ENCODE measurements around the gene COG5. TPM values are rescaled to one million over a fixed set of nuclear protein-coding genes. Genes with fewer than 3 reads are reported as not detected.

COG5 gene
- total and polyA plus RNA-seq, 10 of the 15 experiments (the other 5 are each of a cell fraction or from before 2014, with no cell fraction given), result 5.5 to 27.9 (median 15.6) TPM

GRCh38 chr7:107432261-107432660 is 131.5 kb downstream of the COG5 start:
- Histone ChIP-seq H3K9me3 (replicated peaks; ENCODE audit: control insufficient read depth, insufficient read depth, low read length) (peaks cover 3% of the 10 kb centered on the region), H3K4me1 (ENCODE audit: control insufficient read depth, insufficient read depth, low read length) (no peaks in the 10 kb centered on the region), H4K20me1 (ENCODE audit: control insufficient read depth, insufficient read depth) (no peaks in the 10 kb centered on the region), H3K4me3 (no peak overlapping the region), H2AFZ (ENCODE audit: control insufficient read depth, low read depth, low read length) (no peak overlapping the region), H3K27me3 (replicated peaks in 1 of 2; ENCODE audit: control insufficient read depth in 2 of 2, insufficient read depth in 2 of 2, low read length in 1 of 2) (no peaks in the 10 kb centered on the region), H3K9ac (ENCODE audit: control insufficient read depth, insufficient read depth, low read length) (no peak overlapping the region), H3K36me3 (ENCODE audit: control insufficient read depth in 2 of 2, insufficient read depth in 2 of 2, low read length in 1 of 2) (no peaks in the 10 kb centered on the region), H3K4me2 (ENCODE audit: control insufficient read depth, insufficient read depth) (no peak overlapping the region), H3K27ac (ENCODE audit: control insufficient read depth, insufficient read depth) (no peak overlapping the region), H3K79me2 (ENCODE audit: control insufficient read depth, insufficient read depth, low read length) (no peaks in the 10 kb centered on the region)
- in situ Hi-C loops (cut with MboI) (no loop called here), intact Hi-C loops (cut with micrococcal nuclease; ENCODE audit: unreplicated experiment) (no loop called here)
- RAD21 ChIA-PET (ENCODE audit: unreplicated experiment), result no interaction called here
- POLR2A ChIA-PET, result no interaction called here
- WGBS (ENCODE audit: insufficient coverage, insufficient replicate concordance, low lambda C conversion rate, missing lambda C conversion rate), result 41% methylated on average over 1 of the region's 1 CpG
- CTCF ChIA-PET, result no interaction called here
- BruUV-seq (replicated peaks), result no TSS peak
- SMC1A ChIA-PET (ENCODE audit: uncharacterized antibody, unreplicated experiment), result no interaction called here
- FAIRE-seq (no peak), DNase-seq (ENCODE audit: low read depth, low spot score) (no peak), ATAC-seq (no peak)
- no peak for TF ChIP-seq SUPT20H (IDR thresholded peaks at IDR 0.05; ENCODE audit: borderline replicate concordance, control insufficient read depth, low read depth, low read length)
- no peak for TF ChIP-seq IKZF1 (conservative IDR thresholded peaks at IDR 0.05)
- no peak for TF ChIP-seq NFIC (IDR thresholded peaks at IDR 0.05; ENCODE audit: low read depth, low read length)
- TF ChIP-seq, protein P1, sequence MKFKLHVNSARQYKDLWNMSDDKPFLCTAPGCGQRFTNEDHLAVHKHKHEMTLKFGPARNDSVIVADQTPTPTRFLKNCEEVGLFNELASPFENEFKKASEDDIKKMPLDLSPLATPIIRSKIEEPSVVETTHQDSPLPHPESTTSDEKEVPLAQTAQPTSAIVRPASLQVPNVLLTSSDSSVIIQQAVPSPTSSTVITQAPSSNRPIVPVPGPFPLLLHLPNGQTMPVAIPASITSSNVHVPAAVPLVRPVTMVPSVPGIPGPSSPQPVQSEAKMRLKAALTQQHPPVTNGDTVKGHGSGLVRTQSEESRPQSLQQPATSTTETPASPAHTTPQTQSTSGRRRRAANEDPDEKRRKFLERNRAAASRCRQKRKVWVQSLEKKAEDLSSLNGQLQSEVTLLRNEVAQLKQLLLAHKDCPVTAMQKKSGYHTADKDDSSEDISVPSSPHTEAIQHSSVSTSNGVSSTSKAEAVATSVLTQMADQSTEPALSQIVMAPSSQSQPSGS (IDR thresholded peaks at IDR 0.05; ENCODE audit: low read length), result no peak

DNA sequence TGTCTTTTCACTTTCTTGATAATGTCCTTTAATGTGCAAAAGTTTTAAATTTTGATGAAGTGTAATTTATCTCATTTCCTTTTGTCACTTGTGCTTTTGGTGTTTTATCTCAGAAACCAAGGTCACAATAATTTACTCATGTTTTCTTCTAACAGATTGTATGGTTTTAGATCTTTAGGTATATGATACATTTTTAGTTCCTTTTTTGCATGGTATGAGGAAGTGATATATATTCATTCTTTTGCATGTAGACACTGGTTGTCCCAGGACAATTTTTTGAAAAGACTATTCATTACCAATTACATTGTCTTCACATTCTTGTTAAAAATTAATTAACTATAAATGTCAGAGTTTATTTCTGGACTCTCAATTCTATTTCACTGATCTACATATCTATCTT is 133.7 kb downstream of the COG5 start:
- RAD21 ChIA-PET (ENCODE audit: unreplicated experiment), result no interaction called here
- no peaks in the 10 kb centered on the region for H3K27me3 ChIP-seq (replicated peaks in 1 of 2; ENCODE audit: control insufficient read depth in 2 of 2, insufficient read depth in 2 of 2, low read length in 1 of 2)
- SMC1A ChIA-PET (ENCODE audit: uncharacterized antibody, unreplicated experiment), result no interaction called here
- FAIRE-seq, result no peak
- CTCF ChIA-PET, result no interaction called here
- H2AFZ ChIP-seq (ENCODE audit: control insufficient read depth, low read depth, low read length), result no peak overlapping the region
- H3K4me1 ChIP-seq (ENCODE audit: control insufficient read depth, insufficient read depth, low read length), result no peaks in the 10 kb centered on the region
- in situ Hi-C loops (cut with MboI), result no loop called here
- peaks cover 3% of the 10 kb centered on the region for H3K9me3 ChIP-seq (replicated peaks; ENCODE audit: control insufficient read depth, insufficient read depth, low read length)
- no peaks in the 10 kb centered on the region for H3K36me3 ChIP-seq (ENCODE audit: control insufficient read depth in 2 of 2, insufficient read depth in 2 of 2, low read length in 1 of 2)
- H3K4me3 ChIP-seq, result no peak overlapping the region
- no peak for DNase-seq (ENCODE audit: low read depth, low spot score)
- POLR2A ChIA-PET, result no interaction called here
- H3K79me2 ChIP-seq (ENCODE audit: control insufficient read depth, insufficient read depth, low read length), result no peaks in the 10 kb centered on the region
- intact Hi-C loops (cut with micrococcal nuclease; ENCODE audit: unreplicated experiment), result no loop called here
- ATAC-seq, result no peak
- H3K9ac ChIP-seq (ENCODE audit: control insufficient read depth, insufficient read depth, low read length), result no peak overlapping the region
- no peak overlapping the region for H3K27ac ChIP-seq (ENCODE audit: control insufficient read depth, insufficient read depth)
- no peaks in the 10 kb centered on the region for H4K20me1 ChIP-seq (ENCODE audit: control insufficient read depth, insufficient read depth)
- no peak overlapping the region for H3K4me2 ChIP-seq (ENCODE audit: control insufficient read depth, insufficient read depth)
- BruUV-seq (replicated peaks), result no TSS peak
- TF ChIP-seq BCLAF1 (IDR thresholded peaks at IDR 0.05) (no peak), HDAC6 (IDR thresholded peaks at IDR 0.05; ENCODE audit: unreplicated experiment) (no peak), CUX1 (IDR thresholded peaks at IDR 0.05; ENCODE audit: insufficient replicate concordance, low read depth, low read length) (no peak), ETV6 (conservative IDR thresholded peaks at IDR 0.05 in 1 of 2, IDR thresholded peaks at IDR 0.05 in 1 of 2; ENCODE audit: borderline replicate concordance in 1 of 2, low read depth in 1 of 2) (no peak)
